ENCODE measurements around the gene SORT1.

DNA sequence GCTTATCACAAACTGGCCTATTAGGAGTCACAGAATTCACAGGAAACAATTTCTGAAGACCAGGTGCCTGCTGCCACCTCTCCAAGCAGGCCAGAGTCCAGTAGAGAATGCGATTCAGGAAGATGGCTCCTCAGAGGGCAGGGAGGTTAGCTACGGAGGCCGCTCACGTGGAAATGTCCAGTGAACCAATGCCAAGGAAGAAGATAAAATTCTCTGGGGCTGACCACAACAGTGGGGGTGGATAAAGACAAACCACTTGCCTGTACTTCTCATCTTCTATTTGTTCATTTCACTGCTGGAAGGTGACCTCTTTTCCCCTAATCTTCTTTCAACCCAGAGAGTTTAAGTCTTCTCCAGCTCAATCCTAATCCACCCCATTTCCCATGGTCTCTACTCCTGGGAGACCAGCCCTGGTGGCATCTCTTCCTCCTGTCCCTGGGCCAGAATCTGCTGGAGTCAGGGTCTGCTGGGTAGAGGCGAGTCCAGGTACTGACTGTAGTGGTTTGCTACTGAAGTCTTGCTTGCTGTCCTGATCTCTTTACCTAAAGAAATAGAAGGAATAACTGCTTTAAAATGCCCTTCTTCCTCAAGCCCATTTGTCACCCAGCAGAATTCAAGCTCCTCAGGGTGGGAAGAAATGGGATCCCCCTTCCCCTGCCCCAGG lies 118.0 kb downstream of the SORT1 start:
- TF ChIP-seq CTCF (IDR thresholded peaks at IDR 0.05; ENCODE audit: low read depth, low read length) (no peak), EZH2phosphoT487 (IDR thresholded peaks at IDR 0.05; ENCODE audit: low read depth) (no peak)
